Caco-2 (cell line): ENCODE measurements around the gene PSKH1. TPM values are rescaled to one million over a fixed set of nuclear protein-coding genes. Genes with fewer than 3 reads are reported as not detected.

Experiments
- BruUV-seq: library from RNA; stranded (reverse); fragments of 400-500 nt; replicated peaks from 2 replicates; lab custom pipeline; 2021; lab: Mats Ljungman, UMichigan
- CTCF ChIA-PET: fragments of 300-600 bp; sonication (Branson Sonifier 250); formaldehyde crosslinking; loops from one replicate; lab custom pipeline; 2022; ENCODE audit warnings: antibody characterized with exemption; lab: Charles Lee
- POLR2A ChIA-PET: fragments of 300-600 bp; sonication (Branson Sonifier 250); formaldehyde crosslinking; loops from one replicate; lab custom pipeline; 2022; ENCODE audit warnings: antibody characterized with exemption; lab: Charles Lee
- DNase-seq, 2 experiments: peaks; one replicate each; pipeline versions ENCODE4 v3.0.0 to v3.0.0-alpha.2; 2020 to 2022
- H3K27me3 ChIP-seq: replicated peaks from 2 replicates; pipeline ENCODE4 v1.6.0; 2011; ENCODE audit warnings: low read length; ENCODE audit not compliant: control insufficient read depth, insufficient read depth
- H3K36me3 ChIP-seq: 2 replicates; pipeline ENCODE4 v1.5.1; 2011; ENCODE audit warnings: low read length; ENCODE audit not compliant: control insufficient read depth, insufficient read depth
- H3K4me1 ChIP-seq: fragments of 250-450 bp; sonication (Bioruptor Pico); 2 replicates; pipeline ENCODE4 v1.5.1; 2020; ENCODE audit warnings: mild to moderate bottlenecking
- H3K4me3 ChIP-seq: 2 replicates; pipeline ENCODE4 v1.5.1; 2011; ENCODE audit warnings: low read depth, mild to moderate bottlenecking, control low read depth, low read length
- H3K9me3 ChIP-seq: fragments of 250-450 bp; sonication (Bioruptor Pico); 2 replicates; pipeline ENCODE4 v1.5.1; 2020; ENCODE audit warnings: mild to moderate bottlenecking, moderate library complexity
- H3K27ac Mint-ChIP-seq: one replicate; pipeline ENCODE4 v1.8.0; 2022; ENCODE audit warnings: mixed read lengths; ENCODE audit not compliant: unreplicated experiment
- H3K27me3 Mint-ChIP-seq: one replicate; pipeline ENCODE4 v1.8.0; 2022; ENCODE audit warnings: mixed read lengths; ENCODE audit not compliant: insufficient read depth, unreplicated experiment
- H3K36me3 Mint-ChIP-seq: one replicate; pipeline ENCODE4 v1.8.0; 2022; ENCODE audit warnings: mild to moderate bottlenecking, mixed read lengths; ENCODE audit not compliant: insufficient read depth, unreplicated experiment
- H3K4me1 Mint-ChIP-seq: one replicate; pipeline ENCODE4 v1.8.0; 2022; ENCODE audit warnings: low read depth, mixed read lengths; ENCODE audit not compliant: unreplicated experiment
- H3K4me3 Mint-ChIP-seq: one replicate; pipeline ENCODE4 v1.8.0; 2022; ENCODE audit warnings: mild to moderate bottlenecking, moderate library complexity, mixed read lengths; ENCODE audit not compliant: unreplicated experiment
- H3K9me3 Mint-ChIP-seq: one replicate; pipeline ENCODE4 v1.8.0; 2022; ENCODE audit warnings: mixed read lengths; ENCODE audit not compliant: unreplicated experiment
- CTCF ChIP-seq, 2 experiments: fragments of 200-600 bp in 1 of 2; IDR thresholded peaks; 1 replicate in 1 of 2; 2 replicates in 1 of 2; pipeline versions ENCODE4 v1.5.1 to v1.8.0; 2011 to 2022; ENCODE audit warnings: antibody characterized with exemption in 1 of 2, control low read depth in 1 of 2, inconsistent platforms in 1 of 2, low read depth in 1 of 2, low read length in 1 of 2, mild to moderate bottlenecking in 1 of 2, moderate library complexity in 1 of 2; ENCODE audit not compliant: insufficient read depth in 1 of 2, severe bottlenecking in 1 of 2, unreplicated experiment in 1 of 2
- intact Hi-C: fragments of 100-400 bp; cut with micrococcal nuclease; formaldehyde crosslinking; loops from one replicate; pipeline ENCODE4 v1.10.0; 2022; ENCODE audit not compliant: unreplicated experiment
- total RNA-seq: library from RNA; stranded (reverse); gene quantifications from 2 replicates; pipeline ENCODE4 v1.2.3, GENCODE V29; 2022

Gene PSKH1
- total RNA-seq, 1 experiment from 2014 or later = 41.3 TPM

GRCh38 chr16:67942510-67943255, 49.6 kb downstream of the PSKH1 start:
- ChIA-PET POLR2A (interaction anchor here (0.6 kb wide), 1 partner anchor 248 kb away, joined by 6 read pairs; no protein-coding TSS in a partner anchor), CTCF (interaction anchor here (0.8 to 1.6 kb wide), 5 partner anchors 11 to 128 kb away, joined by 3 to 6 read pairs (median 4); no protein-coding TSS in a partner anchor)
- Mint-ChIP-seq H3K27me3 (no peaks in the 10 kb centered on the region), H3K36me3 (peaks cover 91% of the 10 kb centered on the region), H3K4me3 (no peak overlapping the region), H3K9me3 (no peaks in the 10 kb centered on the region), H3K27ac (no peak overlapping the region), H3K4me1 (peaks cover 6% of the 10 kb centered on the region)
- no peaks in the 10 kb centered on the region for H3K27me3 ChIP-seq
- H3K36me3 ChIP-seq = no peaks in the 10 kb centered on the region; the same call in 1 of the 2 replicates
- intact Hi-C loops = no loop called here
- no peaks in the 10 kb centered on the region for H3K9me3 ChIP-seq
- no peak for DNase-seq
- H3K4me1 ChIP-seq = peaks cover 6% of the 10 kb centered on the region; the same call in 1 of the 2 replicates
- no peak overlapping the region for H3K4me3 ChIP-seq
- no peak for TF ChIP-seq CTCF (IDR thresholded peaks at IDR 0.05; ENCODE audit: insufficient read depth in 1 of 2, low read depth in 1 of 2, low read length in 1 of 2, severe bottlenecking in 1 of 2, unreplicated experiment in 1 of 2)
- BruUV-seq = no TSS peak

- H3K4me3 ChIP-seq = no peak overlapping the region
- BruUV-seq = no TSS peak
Measured at GRCh38 chr16:67943256-67943618, 50.2 kb downstream of the PSKH1 start.

More at GRCh38 chr16:67943256-67943618, 50.2 kb downstream of the PSKH1 start:
- intact Hi-C loops = no loop called here
- Histone ChIP-seq H3K27me3 (no peaks in the 10 kb centered on the region), H3K9me3 (no peaks in the 10 kb centered on the region), H3K4me1 (peaks cover 6% of the 10 kb centered on the region; the same call in 1 of the 2 replicates), H3K36me3 (peaks cover 2% of the 10 kb centered on the region; the same call in 1 of the 2 replicates)
- H3K27ac Mint-ChIP-seq = no peak overlapping the region
- DNase-seq = no peak
- H3K4me3 Mint-ChIP-seq = no peak overlapping the region
- peaks cover 93% of the 10 kb centered on the region for H3K36me3 Mint-ChIP-seq
- CTCF ChIA-PET = interaction anchor here (1.1 to 1.6 kb wide), 4 partner anchors 8 to 128 kb away, joined by 3 to 5 read pairs (median 4); no protein-coding TSS in a partner anchor
- H3K27me3 Mint-ChIP-seq = no peaks in the 10 kb centered on the region
- POLR2A ChIA-PET = interaction anchor here (0.6 kb wide), 1 partner anchor 249 kb away, joined by 6 read pairs; no protein-coding TSS in a partner anchor
- peaks cover 6% of the 10 kb centered on the region for H3K4me1 Mint-ChIP-seq
- no peaks in the 10 kb centered on the region for H3K9me3 Mint-ChIP-seq
- no peak for TF ChIP-seq CTCF (IDR thresholded peaks at IDR 0.05; ENCODE audit: insufficient read depth in 1 of 2, low read depth in 1 of 2, low read length in 1 of 2, severe bottlenecking in 1 of 2, unreplicated experiment in 1 of 2)
